GM10248 (cell line): ENCODE results near the gene CLC.
A peak's percentile ranks its signal among the peaks of the same experiment; 100 is the strongest.
"Not testable (repeated sequence)": the region's sequence is repeated elsewhere in the genome, so short reads cannot be mapped to it uniquely, and the experiment has no call there.

ENCODE experiments used
- CTCF ChIA-PET: fragments of 300-600 bp; sonication (Branson Sonifier 250); formaldehyde crosslinking; extraction: SDS; loops from one replicate; lab custom pipeline; 2021; ENCODE audit warnings: antibody characterized with exemption; lab: Yijun Ruan, JAX
- POLR2A ChIA-PET: fragments of 350-650 bp; sonication (Branson Sonifier 250); formaldehyde crosslinking; extraction: SDS; loops from one replicate; lab custom pipeline; 2020; ENCODE audit warnings: antibody characterized with exemption; lab: Yijun Ruan, JAX
- DNase-seq: peaks from one replicate; pipeline ENCODE4 v3.0.0; 2012; ENCODE audit errors: extremely low spot score
- CTCF ChIP-seq: IDR thresholded peaks from 2 replicates; pipeline ENCODE4 v1.5.1; 2012; ENCODE audit warnings: mild to moderate bottlenecking, low read depth; ENCODE audit errors: extremely low read depth, missing control alignments, control extremely low read depth

Gene CLC

GRCh38 chr19:39737891-39738290, at the start of gene CLC:
CLC (minus strand) TSS chr19:39738029; CDS start chr19:39737952, 77 bp downstream.
- TF ChIP-seq CTCF: no peak
- ChIA-PET POLR2A (no interaction called here), CTCF (interaction anchor here (0.9 to 1.2 kb wide), 3 partner anchors 27 to 186 kb away, joined by 3 to 5 read pairs (median 4); no protein-coding TSS in a partner anchor)
- DNase-seq: no peak

GRCh38 chr19:39780894-39781293, 43.1 kb upstream of the CLC start:
- CTCF ChIA-PET: interaction anchor here (1.2 to 4.6 kb wide), 5 partner anchors 9 to 63 kb away, joined by 8 to 31 read pairs (median 10); no protein-coding TSS in a partner anchor
- no peak for DNase-seq
- POLR2A ChIA-PET: no interaction called here
- TF ChIP-seq CTCF: no peak

GRCh38 chr19:39778763-39779162, 40.9 kb upstream of the CLC start, which contains the start of gene LEUTX:
LEUTX (plus strand) TSS chr19:39778854; CDS start chr19:39778921, 67 bp downstream.
- CTCF ChIA-PET: interaction anchor here (0.6 to 4.6 kb wide), 2 partner anchors 11 to 14 kb away, joined by 3 to 19 read pairs; no protein-coding TSS in a partner anchor
- no peak for TF ChIP-seq CTCF
- POLR2A ChIA-PET: no interaction called here
- peak; percentile 21 for DNase-seq

- TF ChIP-seq CTCF: no peak
- POLR2A ChIA-PET: no interaction called here
- no peak for DNase-seq
- CTCF ChIA-PET: interaction anchor here (1.0 to 8.0 kb wide), 9 partner anchors 10 to 94 kb away, joined by 3 to 67 read pairs (median 9); partner anchors contain the start of gene LEUTX
These were observed 31.0 kb upstream of the CLC start for GRCh38 chr19:39768786-39769185.

- POLR2A ChIA-PET: no interaction called here
- no peak for TF ChIP-seq CTCF
- CTCF ChIA-PET: interaction anchor here (1.0 to 8.0 kb wide), 10 partner anchors 7 to 202 kb away, joined by 3 to 67 read pairs (median 8); partner anchors contain the start of genes LEUTX and PSMC4
- DNase-seq: no peak
These were observed 30.5 kb upstream of the CLC start for GRCh38 chr19:39768334-39768733.

GRCh38 chr19:39765091-39766076, 27.6 kb upstream of the CLC start:
- ChIA-PET POLR2A (no interaction called here), CTCF (interaction anchor here (0.6 to 8.0 kb wide), 19 partner anchors 8 to 91 kb away, joined by 3 to 67 read pairs (median 3); partner anchors contain the start of gene LGALS14)
- peak; percentile 38 for TF ChIP-seq CTCF
- no peak for DNase-seq

GRCh38 chr19:39761851-39762250, 24.0 kb upstream of the CLC start:
- CTCF ChIA-PET, DNase-seq, POLR2A ChIA-PET: not testable (repeated sequence)
